K562 (cell line): Measurements from ENCODE around the gene SELPLG. TPM values are rescaled to one million over a fixed set of nuclear protein-coding genes. Genes with fewer than 3 reads are reported as not detected.

Experiments
- ATAC-seq: fragments of 200-7000 bp; cut with Tn5 transposase; 3 replicates; pipeline ENCODE4 v1.9.1; 2020; ENCODE audit warnings: moderate library complexity
- BruUV-seq: library from RNA; stranded (reverse); fragments of 400-500 nt; replicated peaks from 2 replicates; lab custom pipeline; 2021; lab: Mats Ljungman, UMichigan
- CTCF ChIA-PET: fragments of 300-600 bp; formaldehyde crosslinking; extraction: SDS; loops from one replicate; lab custom pipeline; 2021; ENCODE audit warnings: low intra/inter-chr PET ratio; lab: Yijun Ruan, JAX
- POLR2A ChIA-PET: fragments of 300-600, 350-650 bp; sonication (Branson Sonifier 250); formaldehyde crosslinking; extraction: SDS; loops from one replicate; lab custom pipeline; 2021; ENCODE audit warnings: antibody characterized with exemption, inconsistent platforms; lab: Yijun Ruan, JAX
- DNase-seq, 4 experiments: peaks; one replicate each; pipeline versions ENCODE4 v3.0.0 to v3.0.0-alpha.2; 2011 to 2018; ENCODE audit warnings: low spot score in 3 of 4, mixed read lengths in 3 of 4; ENCODE audit errors: extremely low read depth in 1 of 4
- FAIRE-seq: peaks from 2 replicates; lab custom pipeline; 2011; peaks lifted over from hg19 to GRCh38; lab: Jason Lieb, UNC
- H2AFZ ChIP-seq: 2 replicates; pipeline ENCODE4 v1.6.0; 2011; ENCODE audit warnings: low read depth, low read length, control low read depth, inconsistent platforms
- H3K27ac ChIP-seq: fragments of 200-600 bp; 3 replicates; pipeline ENCODE4 v1.8.0; 2011; ENCODE audit warnings: low read depth, mild to moderate bottlenecking, control low read depth, inconsistent platforms, low read length, moderate library complexity, mixed read lengths; ENCODE audit errors: extremely low read depth
- H3K27me3 ChIP-seq, 2 experiments: fragments of 300-600 bp in 1 of 2; 2 replicates in 1 of 2; 3 replicates in 1 of 2; pipeline versions ENCODE4 v1.6.0 to v1.8.0; 2011; ENCODE audit warnings: inconsistent platforms in 2 of 2, low read length in 2 of 2, mild to moderate bottlenecking in 1 of 2, mixed read lengths in 1 of 2, moderate library complexity in 1 of 2; ENCODE audit not compliant: control insufficient read depth in 2 of 2, insufficient read depth in 2 of 2
- H3K36me3 ChIP-seq: fragments of 300-600 bp; 3 replicates; pipeline ENCODE4 v1.8.0; 2011; ENCODE audit warnings: mild to moderate bottlenecking, low read length, inconsistent platforms; ENCODE audit not compliant: control insufficient read depth, insufficient read depth
- H3K4me1 ChIP-seq, 2 experiments: fragments of 200-600 bp in 1 of 2; replicated peaks in 1 of 2; 2 replicates in 1 of 2; 3 replicates in 1 of 2; pipeline versions ENCODE4 v1.5.1 to v1.8.0; 2011; ENCODE audit warnings: inconsistent platforms in 2 of 2, low read length in 2 of 2, mild to moderate bottlenecking in 1 of 2, mixed read lengths in 1 of 2, moderate library complexity in 1 of 2; ENCODE audit not compliant: control insufficient read depth in 2 of 2, insufficient read depth in 2 of 2
- H3K4me2 ChIP-seq: 2 replicates; pipeline ENCODE4 v1.6.1; 2011; ENCODE audit warnings: low read length, control low read depth, inconsistent platforms, mixed read lengths; ENCODE audit not compliant: insufficient read depth
- H3K4me3 ChIP-seq: fragments of 200-600 bp; sonication (generic), shearing (Covaris generic); 2 replicates; pipeline ENCODE4 v1.5.1; 2016; ENCODE audit warnings: control low read depth, inconsistent platforms
- H3K79me2 ChIP-seq: fragments of 200-600 bp; 3 replicates; pipeline ENCODE4 v1.8.0; 2011; ENCODE audit warnings: low read length, inconsistent platforms; ENCODE audit not compliant: control insufficient read depth, insufficient read depth
- H3K9ac ChIP-seq, 2 experiments: 2 replicates each; pipeline versions ENCODE4 v1.6.0 to v1.6.1; 2011; ENCODE audit warnings: low read depth in 2 of 2, low read length in 2 of 2, control low read depth in 1 of 2, inconsistent platforms in 1 of 2, mild to moderate bottlenecking in 1 of 2, mixed read lengths in 1 of 2; ENCODE audit not compliant: insufficient read depth in 1 of 2
- H3K9me1 ChIP-seq: one replicate; pipeline ENCODE4 v1.6.0; 2011; ENCODE audit warnings: inconsistent platforms, mild to moderate bottlenecking, low read length, moderate library complexity; ENCODE audit not compliant: control insufficient read depth, insufficient read depth
- H3K9me3 ChIP-seq: replicated peaks from 2 replicates; pipeline ENCODE4 v1.5.1; 2011; ENCODE audit warnings: low read depth, low read length, inconsistent platforms; ENCODE audit not compliant: control insufficient read depth, insufficient read depth
- H4K20me1 ChIP-seq: replicated peaks from 2 replicates; pipeline ENCODE4 v1.6.1; 2011; ENCODE audit warnings: low read length, inconsistent platforms, mixed read lengths; ENCODE audit not compliant: control insufficient read depth, insufficient read depth
- CREB3 ChIP-seq: fragments of 450-650 bp; conservative IDR thresholded peaks from 2 replicates; pipeline ENCODE4 v1.6.1; 2016; ENCODE audit warnings: missing genetic modification characterization, low read depth, mild to moderate bottlenecking, missing compliant biosample characterization, moderate library complexity
- MAFK ChIP-seq: IDR thresholded peaks from 2 replicates; pipeline ENCODE4 v1.6.1; 2011; ENCODE audit warnings: low read length, improper control_type of control experiment
- WGBS: fragments of 100-300 bp; shearing (Covaris generic); methylation state at CpG from one replicate; pipeline ENCODE4 v1.1.6; 2016; ENCODE audit warnings: low coverage, mixed read lengths; ENCODE audit not compliant: insufficient coverage; ENCODE audit errors: missing lambda C conversion rate; 5-methylcytosine and 5-hydroxymethylcytosine counted together
- in situ Hi-C: fragments of 300-500 bp; cut with MboI; formaldehyde crosslinking; loops from 4 replicates; pipeline ENCODE4 v1.15.0; 2018; ENCODE audit warnings: inconsistent platforms, mixed read lengths
- intact Hi-C: fragments of 100-400 bp; cut with micrococcal nuclease; formaldehyde crosslinking; loops from 2 replicates; pipeline ENCODE4 v1.14.2; 2022
- polyA plus RNA-seq, 8 experiments: library from polyadenylated mRNA; depleted of rRNA in 4 of 8; stranded (reverse) in 5 of 8; unstranded in 3 of 8; fragments of >200 nt; fragmentation: Nextera tagmentation in 2 of 8; fragmentation: Illumina TruSeq in 1 of 8; extraction: Ambion mirVana in 2 of 8; extraction: Trizol in 1 of 8; gene quantifications; 2 replicates each; pipeline versions ENCODE4 v1.2.1 to v1.2.3, GENCODE V29; 2011 to 2014; ENCODE audit warnings: inconsistent platforms in 1 of 8, missing spikeins in 1 of 8
- total RNA-seq, 7 experiments: library from RNA; depleted of rRNA in 6 of 7; stranded (reverse); fragments of >200 nt in 6 of 7; fragmentation: Illumina TruSeq in 2 of 7; extraction: Trizol in 2 of 7; gene quantifications; 2 replicates each; pipeline versions ENCODE4 v1.2.1 to v1.2.3, GENCODE V29; 2011 to 2021; ENCODE audit warnings: low replicate concordance in 1 of 7
- TF ChIP-seq, protein P1 (sequence below): fragments of 200-800 bp; sonication (Bioruptor generic); IDR thresholded peaks from 2 replicates; pipeline ENCODE4 v1.6.1; 2016; ENCODE audit warnings: missing genetic modification characterization, missing compliant biosample characterization

Gene SELPLG
- total and polyA plus RNA-seq, 9 of the 15 experiments (the other 6 are each of a cell fraction or from before 2014, with no cell fraction given): 0.22 to 10.2 (median 1.7) TPM

DNA sequence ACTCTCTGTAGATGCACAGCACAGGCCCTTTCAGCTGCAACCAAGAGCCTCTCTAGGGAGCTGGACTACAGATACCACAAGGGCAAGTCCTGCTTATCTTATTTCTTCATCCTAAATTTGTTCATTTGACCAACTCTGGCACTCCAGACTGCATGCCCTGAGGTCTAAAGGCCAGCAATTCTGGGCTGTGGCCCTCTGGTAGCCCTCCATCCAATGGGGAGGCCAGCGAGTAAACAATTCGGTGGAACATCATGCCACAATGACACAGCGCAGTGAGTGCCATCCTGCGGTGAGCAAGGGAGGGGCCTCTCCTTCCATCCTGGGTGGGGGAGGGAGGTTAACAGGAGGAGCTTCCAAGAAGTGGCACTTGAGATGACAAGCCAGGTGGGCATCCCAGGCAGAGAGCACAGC is 652 bp upstream of the SELPLG start:
- CTCF ChIA-PET: interaction anchor here (0.6 kb wide), 1 partner anchor 71 kb away, joined by 3 read pairs; no protein-coding TSS in a partner anchor
- peak overlapping the region; percentile 41 to 64; a peak in 3 of 4 replicates for H3K9ac ChIP-seq
- peak overlapping the region; percentile 76; the same call in 2 of the 3 replicates for H3K27ac ChIP-seq
- no peaks in the 10 kb centered on the region for H4K20me1 ChIP-seq
- peaks cover 41% of the 10 kb centered on the region for H3K79me2 ChIP-seq
- peak; percentile 56 for FAIRE-seq
- intact Hi-C loops: loop anchor here (5.0 kb wide), 1 partner anchor 58 kb away; no protein-coding TSS in a partner anchor
- H3K9me3 ChIP-seq: no peaks in the 10 kb centered on the region
- POLR2A ChIA-PET: interaction anchor here (1.1 kb wide), 1 partner anchor 72 kb away, joined by 3 read pairs; the partner anchor contains the start of gene ISCU
- BruUV-seq: no TSS peak
- 0 out of 2 replicates have a peak overlapping the region, but pooled peaks have one; percentile 22 for H2AFZ ChIP-seq
- peaks cover 31% of the 10 kb centered on the region; the same call in 2 of the 3 replicates for H3K36me3 ChIP-seq
- 30% methylated on average over 4 of the region's 4 CpGs for WGBS
- H3K9me1 ChIP-seq: no peaks in the 10 kb centered on the region
- no peak overlapping the region for H3K4me3 ChIP-seq
- in situ Hi-C loops: no loop called here
- no peaks in the 10 kb centered on the region for H3K27me3 ChIP-seq
- H3K4me1 ChIP-seq: peaks cover 55 to 57% of the 10 kb centered on the region in 2 experiments
- no peak for ATAC-seq
- peak; percentile 53 to 66 (median 55) for DNase-seq
- peak overlapping the region; percentile 17; the same call in 1 of the 2 replicates for H3K4me2 ChIP-seq
- TF ChIP-seq, protein P1, sequence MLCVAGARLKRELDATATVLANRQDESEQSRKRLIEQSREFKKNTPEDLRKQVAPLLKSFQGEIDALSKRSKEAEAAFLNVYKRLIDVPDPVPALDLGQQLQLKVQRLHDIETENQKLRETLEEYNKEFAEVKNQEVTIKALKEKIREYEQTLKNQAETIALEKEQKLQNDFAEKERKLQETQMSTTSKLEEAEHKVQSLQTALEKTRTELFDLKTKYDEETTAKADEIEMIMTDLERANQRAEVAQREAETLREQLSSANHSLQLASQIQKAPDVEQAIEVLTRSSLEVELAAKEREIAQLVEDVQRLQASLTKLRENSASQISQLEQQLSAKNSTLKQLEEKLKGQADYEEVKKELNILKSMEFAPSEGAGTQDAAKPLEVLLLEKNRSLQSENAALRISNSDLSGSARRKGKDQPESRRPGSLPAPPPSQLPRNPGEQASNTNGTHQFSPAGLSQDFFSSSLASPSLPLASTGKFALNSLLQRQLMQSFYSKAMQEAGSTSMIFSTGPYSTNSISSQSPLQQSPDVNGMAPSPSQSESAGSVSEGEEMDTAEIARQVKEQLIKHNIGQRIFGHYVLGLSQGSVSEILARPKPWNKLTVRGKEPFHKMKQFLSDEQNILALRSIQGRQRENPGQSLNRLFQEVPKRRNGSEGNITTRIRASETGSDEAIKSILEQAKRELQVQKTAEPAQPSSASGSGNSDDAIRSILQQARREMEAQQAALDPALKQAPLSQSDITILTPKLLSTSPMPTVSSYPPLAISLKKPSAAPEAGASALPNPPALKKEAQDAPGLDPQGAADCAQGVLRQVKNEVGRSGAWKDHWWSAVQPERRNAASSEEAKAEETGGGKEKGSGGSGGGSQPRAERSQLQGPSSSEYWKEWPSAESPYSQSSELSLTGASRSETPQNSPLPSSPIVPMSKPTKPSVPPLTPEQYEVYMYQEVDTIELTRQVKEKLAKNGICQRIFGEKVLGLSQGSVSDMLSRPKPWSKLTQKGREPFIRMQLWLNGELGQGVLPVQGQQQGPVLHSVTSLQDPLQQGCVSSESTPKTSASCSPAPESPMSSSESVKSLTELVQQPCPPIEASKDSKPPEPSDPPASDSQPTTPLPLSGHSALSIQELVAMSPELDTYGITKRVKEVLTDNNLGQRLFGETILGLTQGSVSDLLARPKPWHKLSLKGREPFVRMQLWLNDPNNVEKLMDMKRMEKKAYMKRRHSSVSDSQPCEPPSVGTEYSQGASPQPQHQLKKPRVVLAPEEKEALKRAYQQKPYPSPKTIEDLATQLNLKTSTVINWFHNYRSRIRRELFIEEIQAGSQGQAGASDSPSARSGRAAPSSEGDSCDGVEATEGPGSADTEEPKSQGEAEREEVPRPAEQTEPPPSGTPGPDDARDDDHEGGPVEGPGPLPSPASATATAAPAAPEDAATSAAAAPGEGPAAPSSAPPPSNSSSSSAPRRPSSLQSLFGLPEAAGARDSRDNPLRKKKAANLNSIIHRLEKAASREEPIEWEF (CRISPR knock-in tag): 0 out of 2 replicates have a peak, but pooled peaks have one; percentile 19
- TF ChIP-seq MAFK (0 out of 2 replicates have a peak, but pooled peaks have one; percentile 22), CREB3 (tag) (peak; percentile 48; the same call in 1 of the 2 replicates)
